Left renal pelvis (tissue), 4 donors: ENCODE data around the gene FLII. TPM values are rescaled to one million over a fixed set of nuclear protein-coding genes. Genes with fewer than 3 reads are reported as not detected.

Source experiments
- DNase-seq, 4 donors: peaks; one replicate each; pipeline ENCODE4 v3.0.0-alpha.2; 2013; ENCODE audit warnings: low read depth in 4 of 4, low spot score in 3 of 4
- polyA plus RNA-seq, 4 donors: library from polyadenylated mRNA; unstranded; fragments of 120-200 nt; gene quantifications; one replicate each; pipeline ENCODE4 v1.2.1, GENCODE V29; 2013; ENCODE audit not compliant: insufficient read length in 4 of 4

Gene FLII
- polyA plus RNA-seq, 4 donors = 125 to 154 (median 138) TPM

DNA sequence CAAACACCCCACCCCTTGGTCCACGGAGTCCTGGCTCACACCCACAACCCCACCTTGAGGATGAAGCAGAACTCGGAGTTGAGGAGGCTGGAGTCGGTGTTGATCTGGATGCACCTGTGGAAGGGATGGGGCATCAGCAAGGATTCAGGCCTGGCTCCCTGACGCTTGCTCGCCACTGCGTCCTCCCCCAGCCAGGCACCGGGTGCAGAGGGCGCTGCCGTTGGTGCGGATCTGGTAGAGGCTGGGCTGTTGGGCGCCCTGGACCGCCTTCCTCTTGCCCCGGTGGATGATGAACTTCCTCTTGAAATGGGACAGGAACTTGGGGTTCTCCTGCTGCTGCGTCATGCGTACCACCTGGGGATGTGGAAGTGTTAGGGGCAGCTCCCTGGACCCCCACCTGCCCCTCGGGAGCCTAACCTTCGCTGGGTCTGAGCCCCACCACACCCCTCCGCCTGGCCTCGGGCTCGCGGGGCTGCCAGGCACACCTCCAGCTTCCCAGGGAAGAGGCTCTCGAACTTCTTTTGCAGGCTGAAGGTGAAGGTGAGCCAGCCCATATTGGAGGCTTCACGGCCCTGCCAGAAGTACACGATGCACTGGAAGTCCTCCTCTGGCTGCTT lies 12.3 kb downstream of the FLII start:
- no peak for DNase-seq

DNA sequence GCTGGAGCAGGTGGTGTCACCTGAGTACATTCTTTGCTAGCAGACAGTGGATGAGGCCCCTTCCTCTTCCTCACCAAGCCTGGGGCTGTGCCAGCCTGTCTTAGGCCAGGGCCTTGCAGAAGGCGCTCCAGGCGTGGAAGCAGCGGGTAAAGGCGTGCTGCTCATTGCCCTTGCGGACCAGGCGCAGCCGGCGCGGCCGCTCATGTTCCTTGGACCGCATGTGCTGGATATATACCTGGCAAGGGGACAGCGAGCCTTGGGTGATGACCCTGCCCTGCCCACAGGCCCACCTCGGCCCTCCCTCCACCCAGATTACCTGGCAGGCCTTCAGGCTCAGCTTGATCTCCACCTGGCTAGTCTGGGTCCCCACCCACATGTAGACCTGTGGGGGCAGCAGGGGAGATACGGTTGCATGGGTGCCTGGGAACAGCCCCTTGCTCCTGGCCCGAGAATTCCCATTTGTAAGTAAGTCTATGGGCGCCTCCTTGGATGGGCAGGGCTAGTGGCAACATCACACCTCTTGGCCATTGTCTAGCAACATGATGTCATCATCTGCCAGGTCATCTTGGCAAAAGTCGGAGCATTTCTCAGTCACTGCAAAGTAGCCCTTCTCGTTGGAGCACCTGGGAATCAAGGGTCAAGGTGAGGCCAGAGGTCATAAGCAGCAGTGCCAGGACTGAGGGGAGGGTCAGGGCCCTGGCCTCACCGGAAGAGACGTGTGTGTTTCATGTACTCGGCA lies 13.3 kb downstream of the FLII start:
- DNase-seq = no peak

DNA sequence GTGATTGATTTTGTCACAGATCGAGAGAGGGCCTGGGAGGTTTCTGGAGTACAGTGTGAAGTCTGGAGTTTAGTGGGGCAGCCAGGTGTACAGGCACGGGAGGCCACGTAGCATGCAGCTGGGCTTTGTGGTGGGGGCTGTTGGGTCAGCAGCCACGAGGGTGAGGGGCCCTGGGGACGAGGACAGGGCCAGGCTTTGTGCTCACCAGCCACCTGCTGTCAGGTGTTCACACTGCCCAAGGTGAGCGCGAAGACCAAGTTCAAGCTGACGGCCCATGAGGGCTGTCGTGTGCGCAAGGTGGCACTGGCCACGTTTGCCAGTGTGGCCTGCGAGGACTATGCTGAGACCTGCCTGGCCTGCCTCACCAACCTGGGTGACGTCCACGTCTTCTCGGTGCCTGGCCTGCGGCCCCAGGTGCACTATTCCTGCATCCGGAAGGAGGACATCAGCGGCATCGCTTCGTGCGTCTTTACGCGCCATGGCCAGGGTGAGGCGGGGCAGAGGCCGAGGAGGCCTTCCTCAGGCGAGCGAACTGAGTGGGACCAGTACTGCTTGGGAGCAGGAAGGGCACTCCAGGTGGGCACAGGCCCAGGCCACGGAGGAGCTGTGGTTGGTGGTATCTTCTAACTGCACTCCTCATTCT lies 17.2 kb downstream of the FLII start:
- DNase-seq = no peak

DNA sequence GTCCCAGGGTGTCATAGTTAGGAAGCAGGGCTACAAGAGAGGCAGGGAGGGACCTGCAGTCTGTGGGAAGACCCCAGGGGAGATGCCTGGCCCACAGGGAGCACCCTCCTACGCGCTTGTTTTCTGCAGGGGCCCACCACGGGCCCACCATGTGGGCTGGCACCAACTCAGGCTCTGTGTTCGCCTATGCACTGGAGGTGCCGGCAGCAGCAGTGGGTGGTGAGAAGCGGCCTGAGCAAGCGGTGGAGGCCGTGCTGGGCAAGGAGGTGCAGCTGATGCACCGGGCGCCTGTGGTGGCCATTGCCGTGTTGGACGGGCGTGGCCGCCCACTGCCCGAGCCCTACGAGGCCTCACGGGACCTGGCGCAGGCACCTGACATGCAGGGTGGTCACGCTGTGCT lies 18.1 kb downstream of the FLII start:
- no peak for DNase-seq

DNA sequence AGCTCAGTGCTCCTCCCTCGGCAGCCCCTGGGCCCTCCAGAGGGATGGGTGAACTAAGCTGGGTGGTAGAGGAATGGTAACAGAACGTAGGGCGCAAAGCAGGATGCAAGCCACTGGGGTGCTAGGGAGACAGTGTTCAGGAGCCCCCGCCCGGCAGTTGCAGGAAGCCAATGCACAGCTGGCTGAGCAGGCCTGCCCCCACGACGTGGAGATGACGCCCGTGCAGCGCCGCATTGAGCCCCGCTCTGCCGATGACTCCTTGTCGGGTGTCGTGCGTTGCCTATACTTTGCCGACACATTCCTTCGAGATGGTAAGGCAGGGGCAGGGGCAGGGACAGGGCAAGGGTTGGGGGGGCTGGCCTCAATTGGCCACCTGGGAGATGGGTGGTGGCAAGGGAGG lies 20.2 kb downstream of the FLII start:
- DNase-seq = no peak

DNA sequence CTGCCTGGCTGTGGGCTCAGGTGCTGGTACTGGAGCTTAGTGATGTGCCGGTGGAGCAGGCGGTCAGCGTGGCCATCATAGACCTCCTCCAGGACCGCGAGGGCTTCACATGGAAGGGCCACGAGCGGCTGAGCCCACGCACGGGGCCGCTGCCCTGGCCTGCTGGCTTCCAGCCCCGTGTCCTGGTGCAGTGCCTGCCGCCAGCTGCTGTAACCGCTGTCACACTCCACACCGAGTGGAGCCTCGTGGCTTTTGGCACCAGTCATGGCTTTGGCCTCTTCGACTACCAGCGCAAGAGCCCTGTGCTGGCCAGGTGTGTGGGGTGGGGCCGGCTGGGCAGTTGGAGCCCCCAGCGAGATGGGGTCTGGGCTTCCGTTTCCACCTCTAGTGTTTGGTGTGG lies 21.1 kb downstream of the FLII start:
- no peak for DNase-seq

DNA sequence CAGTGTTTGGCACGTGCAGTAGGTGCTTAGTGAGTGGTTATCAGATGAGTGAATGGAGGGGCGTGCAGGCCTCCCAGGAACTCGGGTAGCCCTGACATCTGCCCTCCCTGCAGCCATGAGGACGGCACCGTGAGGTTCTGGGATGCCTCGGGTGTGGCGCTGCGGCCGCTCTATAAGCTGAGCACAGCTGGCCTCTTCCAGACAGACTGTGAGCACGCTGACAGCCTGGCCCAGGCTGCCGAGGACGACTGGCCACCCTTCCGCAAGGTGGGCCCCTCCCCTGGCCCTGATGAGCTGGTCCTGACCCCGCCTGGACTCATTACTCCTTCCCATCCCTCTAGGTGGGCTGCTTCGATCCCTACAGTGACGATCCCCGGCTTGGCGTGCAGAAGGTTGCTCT lies 22.0 kb downstream of the FLII start:
- no peak for DNase-seq

DNA sequence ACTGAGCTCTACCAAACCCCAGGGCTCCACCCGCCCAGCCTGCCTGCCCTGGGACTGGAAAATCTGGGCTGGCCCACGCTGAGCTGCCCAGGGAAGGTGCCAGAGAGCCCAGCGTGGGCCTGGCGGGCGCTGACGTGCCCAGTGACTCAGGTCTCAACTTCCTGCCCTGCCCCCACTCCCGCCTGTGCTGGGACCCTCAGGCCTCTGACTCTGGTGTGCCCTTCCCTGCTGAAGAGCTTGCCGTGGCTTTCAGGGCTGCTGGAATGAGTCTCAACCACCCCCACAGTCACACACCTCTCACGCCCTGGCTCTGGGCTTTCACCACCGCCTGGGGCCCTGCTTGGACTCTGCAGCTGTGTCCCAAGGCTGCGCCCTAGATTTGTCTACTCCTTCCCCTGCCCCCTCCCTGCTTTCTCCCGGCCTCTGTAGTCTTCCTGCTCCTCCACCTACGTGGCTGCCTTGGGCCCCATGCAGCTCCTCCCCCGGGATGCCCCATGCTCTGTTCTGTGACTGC lies 22.7 kb downstream of the FLII start:
- no peak for DNase-seq

DNA sequence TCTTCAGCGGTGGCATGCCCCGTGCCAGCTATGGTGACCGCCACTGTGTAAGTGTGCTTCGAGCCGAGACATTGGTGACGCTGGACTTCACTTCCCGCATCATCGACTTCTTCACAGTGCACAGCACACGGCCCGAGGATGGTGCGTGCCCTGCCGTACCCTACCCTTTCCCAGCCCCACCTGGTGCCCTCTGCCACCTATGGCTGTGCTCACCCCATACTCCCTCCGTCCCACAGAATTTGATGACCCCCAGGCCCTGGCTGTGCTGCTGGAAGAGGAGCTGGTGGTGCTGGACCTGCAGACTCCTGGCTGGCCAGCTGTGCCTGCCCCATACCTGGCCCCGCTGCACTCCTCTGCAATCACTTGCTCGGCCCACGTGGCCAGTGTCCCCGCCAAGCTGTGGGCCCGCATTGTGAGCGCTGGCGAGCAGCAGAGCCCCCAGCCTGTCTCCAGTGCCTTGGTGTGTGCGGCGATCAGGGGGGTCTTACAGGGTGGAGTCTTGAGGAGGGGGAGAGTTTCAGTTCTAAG lies 23.6 kb downstream of the FLII start:
- no peak for DNase-seq

DNA sequence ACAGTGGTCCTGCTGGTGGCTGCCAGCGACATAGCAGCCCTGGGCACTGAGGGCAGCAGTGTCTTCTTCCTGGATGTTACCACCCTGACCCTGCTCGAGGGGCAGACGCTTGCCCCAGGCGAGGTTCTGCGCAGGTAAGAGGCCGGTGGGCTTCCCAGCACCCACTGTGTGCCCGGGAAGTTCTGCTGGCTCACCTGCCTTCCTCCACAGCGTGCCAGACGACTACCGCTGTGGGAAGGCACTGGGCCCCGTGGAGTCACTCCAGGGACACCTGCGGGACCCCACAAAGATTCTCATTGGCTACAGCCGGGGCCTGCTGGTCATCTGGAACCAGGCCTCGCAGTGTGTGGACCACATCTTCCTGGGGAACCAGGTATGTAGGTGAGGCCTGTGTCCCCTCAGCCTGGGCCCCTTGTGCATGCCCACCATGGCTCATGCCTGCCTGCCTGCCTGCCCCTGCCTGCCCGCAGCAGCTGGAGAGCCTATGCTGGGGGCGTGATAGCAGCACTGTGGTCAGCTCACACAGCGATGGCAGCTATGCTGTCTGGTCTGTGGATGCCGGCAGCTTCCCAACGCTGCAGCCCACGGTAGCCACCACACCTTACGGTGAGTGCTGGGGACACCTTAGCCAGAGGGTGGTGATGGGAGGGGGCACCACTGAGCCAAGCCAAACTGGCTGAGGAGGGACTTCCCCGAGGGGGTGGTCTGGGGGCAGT lies 24.6 kb downstream of the FLII start:
- DNase-seq = no peak

DNA sequence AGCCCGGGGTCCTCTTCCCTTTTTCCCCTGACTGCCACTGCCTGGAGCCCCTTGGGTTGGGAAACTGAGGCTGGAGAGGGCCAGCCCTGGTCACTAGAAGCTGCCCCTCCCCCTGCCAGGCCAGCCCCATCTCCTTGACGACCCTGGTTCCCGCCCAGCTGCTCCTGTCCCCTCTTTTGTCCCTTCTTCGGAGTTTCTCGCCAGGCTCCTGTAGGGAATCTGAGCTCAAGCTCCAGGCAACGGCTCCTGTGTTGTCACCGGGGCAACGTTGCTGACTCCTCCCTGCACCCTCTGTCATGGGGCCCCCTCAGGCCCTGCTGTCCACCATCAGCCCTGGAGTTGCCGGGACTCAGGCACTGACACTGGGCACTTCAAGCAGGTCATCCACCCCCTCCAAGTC lies 27.4 kb downstream of the FLII start:
- no peak for DNase-seq

DNA sequence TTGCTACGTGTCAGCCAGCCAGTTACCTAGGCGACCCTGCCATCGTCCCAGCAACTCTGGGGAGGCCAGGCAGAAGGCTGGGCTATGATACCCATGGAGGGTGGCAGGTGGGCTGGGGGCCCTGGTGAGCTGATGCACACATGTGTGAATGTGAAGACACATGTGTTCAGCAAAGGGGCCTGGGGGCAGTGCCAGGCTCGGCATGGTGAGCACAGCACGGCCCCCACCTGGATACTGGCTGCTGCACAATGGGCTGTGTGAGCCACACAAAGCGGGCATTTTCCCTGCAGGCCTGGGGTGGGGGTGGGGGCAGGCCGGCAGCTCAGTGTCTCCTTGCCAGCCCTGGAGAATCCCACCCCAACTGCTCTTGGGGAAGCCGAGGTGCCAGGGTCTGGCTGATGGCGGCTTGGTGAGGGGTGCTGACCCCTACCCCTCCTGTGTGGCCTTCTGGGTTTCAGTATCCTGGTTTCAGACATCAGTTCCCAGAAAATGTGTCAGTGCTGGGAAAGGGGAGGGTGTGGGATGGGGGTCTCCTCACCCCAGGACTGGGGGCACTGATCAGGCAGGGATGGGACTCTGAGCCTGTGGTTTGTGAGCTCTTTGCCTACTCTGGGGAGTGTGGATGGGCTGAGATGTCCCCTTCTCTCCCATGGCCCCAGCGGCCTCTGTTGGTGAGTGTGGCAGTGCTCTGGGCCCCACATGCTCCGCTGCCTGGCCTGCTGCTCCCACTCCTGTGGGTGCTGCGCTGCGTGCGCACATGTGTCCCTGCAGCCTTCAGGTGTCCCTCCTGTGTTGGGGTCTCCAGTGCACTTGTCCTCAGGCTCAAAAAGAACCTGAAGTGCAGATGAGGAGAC lies 28.0 kb downstream of the FLII start:
- no peak for DNase-seq

DNA sequence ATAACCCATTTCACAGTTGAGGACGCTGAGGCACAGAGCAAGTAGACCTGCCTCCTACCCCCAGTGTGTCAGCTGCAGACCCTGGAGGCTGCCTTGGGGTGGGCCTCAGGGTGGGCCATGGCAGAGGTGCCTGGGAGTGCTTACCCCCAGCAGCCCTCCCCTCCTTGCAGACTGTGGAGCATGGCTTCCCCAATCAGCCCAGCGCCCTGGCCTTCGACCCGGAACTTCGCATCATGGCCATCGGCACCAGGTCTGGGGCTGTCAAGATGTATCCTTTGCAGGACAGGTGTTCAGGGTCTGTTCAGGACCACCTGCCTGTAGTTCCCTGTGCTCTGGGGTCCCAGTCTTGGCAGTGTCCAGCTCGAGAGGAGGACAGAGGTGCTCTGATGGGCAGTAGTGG lies 28.8 kb downstream of the FLII start:
- no peak for DNase-seq

DNA sequence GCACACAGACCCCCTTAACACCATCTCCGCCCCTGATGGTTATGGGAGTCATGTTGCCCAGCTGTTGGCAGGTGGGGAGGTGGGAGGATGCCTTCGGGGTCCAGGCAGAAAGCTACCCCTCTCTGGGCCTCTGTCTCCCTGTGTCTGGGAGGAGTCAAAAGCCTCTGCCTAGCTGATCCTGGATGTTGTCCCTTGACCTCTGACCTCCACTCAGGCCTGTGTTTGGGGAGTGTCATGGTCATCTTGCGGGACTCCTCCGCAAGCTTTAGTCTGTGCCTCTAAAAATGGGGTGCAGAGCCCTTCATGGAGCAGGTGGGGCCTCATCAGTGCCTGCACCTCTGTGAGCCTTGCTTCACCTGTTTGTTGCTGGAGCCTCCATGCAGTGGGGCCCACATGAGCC lies 29.3 kb downstream of the FLII start:
- DNase-seq = no peak

DNA sequence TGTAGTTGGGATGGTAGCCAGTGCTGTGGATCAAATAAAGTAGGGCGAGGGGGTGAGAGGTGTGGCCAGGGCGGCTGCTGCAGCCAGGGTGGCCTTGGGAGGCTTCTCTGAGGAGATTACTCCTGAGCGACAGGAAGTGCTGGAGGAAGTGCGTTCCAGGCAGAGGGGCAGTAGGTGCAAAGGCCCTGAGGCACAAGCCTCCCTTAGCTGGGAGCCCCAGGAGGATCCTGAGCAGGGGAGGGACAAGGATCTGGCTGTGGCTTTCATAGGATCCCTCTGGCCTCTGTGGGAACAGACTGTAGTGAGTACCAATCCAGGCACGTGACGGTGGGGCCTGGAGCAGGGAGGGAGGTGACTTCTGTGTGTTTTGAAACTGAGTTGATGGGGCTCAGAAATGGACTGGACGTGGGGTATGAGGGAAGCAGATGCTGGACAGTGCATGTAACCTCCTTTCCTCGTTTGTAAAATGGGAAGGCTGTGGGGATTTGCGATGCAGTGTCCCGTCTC lies 30.3 kb downstream of the FLII start:
- no peak for DNase-seq

DNA sequence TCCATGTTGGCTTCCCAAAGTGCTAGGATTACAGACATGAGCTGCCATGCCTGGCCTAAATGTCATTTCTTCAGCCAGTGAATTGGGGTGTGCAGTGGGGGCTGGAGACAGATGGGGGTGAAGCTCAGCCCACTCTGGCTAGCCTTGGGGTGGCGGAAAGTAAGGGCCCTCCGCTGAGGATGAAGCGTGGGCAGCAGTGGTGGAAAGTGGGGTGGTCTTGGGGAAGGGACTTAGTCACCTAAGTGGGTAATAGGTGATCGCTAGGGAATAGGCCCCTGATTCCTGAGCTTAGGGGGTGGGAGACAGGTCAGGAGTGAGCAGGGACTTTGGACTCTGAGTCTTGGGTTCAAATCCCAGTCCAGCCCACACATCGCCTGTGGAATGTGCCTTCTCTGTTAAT lies 30.9 kb downstream of the FLII start:
- no peak for DNase-seq

DNA sequence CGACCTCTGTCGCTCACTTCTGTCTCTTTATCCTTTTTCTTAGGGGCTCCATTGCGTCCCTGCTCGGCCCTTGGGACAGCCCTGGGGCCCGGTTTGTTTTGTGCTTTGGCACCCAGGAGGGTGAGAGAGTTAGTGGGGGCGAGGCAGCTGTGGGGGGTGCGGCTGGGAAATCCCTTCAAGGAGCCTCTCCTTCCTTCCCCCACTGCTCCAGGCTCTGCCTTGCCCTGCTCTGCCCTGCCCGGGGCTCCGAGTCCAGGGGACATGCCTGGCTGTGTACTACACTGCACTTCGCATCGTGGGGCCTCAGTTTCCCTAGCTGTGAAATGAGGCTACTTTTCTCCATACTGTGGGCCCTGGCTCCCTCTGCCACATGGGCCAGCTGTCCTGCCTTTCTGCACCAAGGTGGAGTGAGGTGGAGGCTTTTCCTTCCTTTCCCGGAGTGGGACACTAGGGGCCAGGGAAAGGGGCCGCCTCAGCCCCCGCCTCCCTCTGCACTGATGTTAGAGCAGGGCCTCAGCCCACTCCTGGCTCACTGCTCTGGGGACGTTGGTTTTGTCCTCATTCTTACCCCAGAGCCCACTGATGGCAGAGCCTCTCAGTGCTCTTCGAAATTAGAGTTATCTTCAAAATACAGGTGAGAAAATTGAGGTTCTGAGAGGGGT lies 32.1 kb downstream of the FLII start:
- no peak for DNase-seq

DNA sequence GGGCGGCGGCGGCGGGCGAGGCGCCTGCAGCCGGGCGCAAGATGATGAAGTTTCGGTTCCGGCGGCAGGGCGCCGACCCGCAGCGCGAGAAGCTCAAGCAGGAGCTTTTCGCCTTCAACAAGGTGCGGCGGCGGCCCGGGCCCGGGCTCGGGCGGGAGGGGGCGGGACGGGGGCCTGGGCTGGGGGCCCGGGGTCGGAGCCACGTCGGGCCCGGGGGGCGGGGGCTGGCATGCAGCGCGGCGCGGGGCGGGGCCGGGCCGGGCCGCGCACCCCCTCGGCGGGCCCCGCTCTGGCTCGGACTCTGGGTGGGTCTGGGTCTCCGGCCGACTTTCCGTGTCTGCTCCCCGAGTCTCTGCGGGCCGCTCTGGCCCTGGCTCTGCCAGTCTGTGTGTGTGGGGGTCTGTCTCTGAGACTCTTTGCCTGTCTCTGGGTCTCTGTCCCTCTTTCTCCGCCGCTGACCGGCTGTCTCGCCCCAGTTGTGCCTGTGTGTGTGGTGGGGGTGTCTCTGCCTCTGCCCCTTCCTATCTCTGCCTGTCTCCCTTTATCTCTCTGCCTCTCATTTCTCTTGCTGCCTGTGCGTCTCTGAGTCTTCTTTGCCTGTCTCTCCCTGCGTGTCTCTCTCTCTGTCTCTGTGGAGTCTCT lies 32.8 kb downstream of the FLII start:
- DNase-seq = no peak

DNA sequence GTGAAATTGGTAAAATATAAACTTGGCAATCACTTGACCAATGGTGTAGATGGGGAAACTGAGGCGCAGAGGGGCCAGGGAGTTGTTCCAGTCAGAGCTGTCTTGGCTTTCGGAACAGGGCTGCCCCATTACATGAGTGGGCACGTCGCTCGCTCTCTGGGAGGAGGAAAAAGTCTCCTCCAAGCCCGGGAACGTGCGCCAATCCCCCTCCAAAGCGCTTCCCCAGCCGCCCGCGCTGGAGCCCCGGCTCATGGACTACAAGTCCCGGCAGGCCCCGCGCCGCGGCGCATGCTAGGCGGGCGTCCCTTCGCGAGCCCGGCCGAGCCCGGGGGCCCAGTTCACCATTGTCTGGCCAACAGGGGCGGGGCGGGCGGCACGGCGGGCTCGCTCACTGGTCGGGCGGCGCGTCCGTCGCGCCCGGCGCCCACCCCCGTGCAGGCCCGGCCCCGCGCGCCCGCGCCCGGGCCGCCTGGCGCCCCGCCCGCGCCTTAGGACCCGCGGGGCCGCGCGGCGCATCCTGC lies 33.4 kb downstream of the FLII start, which contains the start of gene LLGL1:
Gene LLGL1, plus strand, starts transcription at position 515 of the 521 bp plus-strand sequence. CDS start 48 bp downstream, outside the sequence.
- peak; percentile 75 to 91 (median 90) for DNase-seq
